Stimulated activated CD8-positive, alpha-beta memory T cell treated with anti-CD3 and anti-CD28 coated beads, Interleukin-7, amount 100 ng/mL, for 1 hour (primary cell): Measurements from ENCODE around the gene ZNF300.
"Not testable (repeated sequence)": the region's sequence is repeated elsewhere in the genome, so short reads cannot be mapped to it uniquely, and the experiment has no call there.

Experiments used
- DNase-seq, 2 donors: peaks; one replicate each; pipeline ENCODE4 v3.0.0-alpha.2; 2020; ENCODE audit warnings: low read depth in 2 of 2

The ZNF300 gene

DNA sequence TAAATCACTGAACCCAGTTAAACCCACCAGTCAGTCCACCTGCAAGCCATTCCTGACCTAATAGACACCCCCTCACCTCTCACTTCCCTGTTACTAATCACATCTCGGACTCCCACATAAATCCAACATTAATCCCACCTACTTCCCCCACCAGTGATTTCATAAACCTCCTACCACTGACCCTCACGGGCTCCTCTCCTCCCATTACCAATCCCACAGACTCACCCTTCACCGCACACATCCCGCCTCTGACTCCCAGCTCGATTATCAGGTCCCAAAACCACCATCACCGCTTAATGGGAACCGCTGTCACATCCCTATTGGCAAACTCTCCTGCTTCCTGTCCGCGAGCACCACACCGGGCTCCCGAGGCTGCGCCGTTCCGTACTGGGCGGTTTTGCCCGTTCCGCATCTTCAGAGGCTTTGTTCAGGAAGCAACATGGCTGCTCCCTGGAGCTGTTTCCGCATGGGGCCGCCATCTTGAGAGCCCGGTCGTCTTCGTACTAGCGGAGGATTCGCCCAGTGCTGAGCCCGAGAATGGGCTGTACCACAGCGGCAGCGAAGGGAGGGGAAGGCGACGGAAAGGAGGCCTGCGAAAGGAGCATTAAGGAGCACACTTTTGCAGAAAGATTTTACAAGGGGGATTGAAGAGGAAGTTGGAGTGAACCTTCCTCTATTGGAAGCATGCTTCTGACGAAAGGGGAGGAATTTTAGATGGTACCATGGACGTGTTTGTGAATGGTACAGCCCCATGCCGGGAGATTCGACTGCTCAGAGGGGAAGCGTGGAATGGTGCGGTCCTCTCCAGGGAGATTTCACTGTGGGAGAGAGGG, at the start of gene ZNF300:
TSS of gene ZNF300 (minus strand) at position 502 of the 833 bp plus-strand sequence. CDS start 1,825 bp downstream, outside the sequence.
- DNase-seq, result peak; percentile 16

- DNase-seq, result no peak
Observed at GRCh38 chr5:150948539-150948938, 43.8 kb upstream of the ZNF300 start.

- no peak for DNase-seq
Observed at GRCh38 chr5:150946351-150946905, 41.6 kb upstream of the ZNF300 start.

- DNase-seq, result no peak
Observed at GRCh38 chr5:150945947-150946346, 41.2 kb upstream of the ZNF300 start.

DNA sequence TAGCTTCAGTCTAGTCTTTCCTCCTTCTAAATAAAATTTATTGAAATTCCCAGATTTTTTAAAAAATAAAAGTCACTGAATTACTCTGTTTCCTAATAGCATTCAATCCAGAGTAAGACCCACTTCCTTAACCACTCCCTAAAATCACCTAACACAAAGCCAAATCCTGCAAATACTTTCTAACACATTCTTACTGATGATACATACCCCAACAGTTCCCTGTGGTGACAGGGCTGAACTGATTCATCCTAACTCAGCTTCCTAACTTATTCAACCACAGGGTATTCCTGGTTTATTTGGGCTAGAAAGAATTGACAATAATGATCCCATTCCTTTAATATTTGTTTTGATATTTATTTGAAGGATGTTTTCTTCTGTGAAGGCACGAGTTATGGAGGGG, 40.7 kb upstream of the ZNF300 start:
- DNase-seq, result no peak

DNA sequence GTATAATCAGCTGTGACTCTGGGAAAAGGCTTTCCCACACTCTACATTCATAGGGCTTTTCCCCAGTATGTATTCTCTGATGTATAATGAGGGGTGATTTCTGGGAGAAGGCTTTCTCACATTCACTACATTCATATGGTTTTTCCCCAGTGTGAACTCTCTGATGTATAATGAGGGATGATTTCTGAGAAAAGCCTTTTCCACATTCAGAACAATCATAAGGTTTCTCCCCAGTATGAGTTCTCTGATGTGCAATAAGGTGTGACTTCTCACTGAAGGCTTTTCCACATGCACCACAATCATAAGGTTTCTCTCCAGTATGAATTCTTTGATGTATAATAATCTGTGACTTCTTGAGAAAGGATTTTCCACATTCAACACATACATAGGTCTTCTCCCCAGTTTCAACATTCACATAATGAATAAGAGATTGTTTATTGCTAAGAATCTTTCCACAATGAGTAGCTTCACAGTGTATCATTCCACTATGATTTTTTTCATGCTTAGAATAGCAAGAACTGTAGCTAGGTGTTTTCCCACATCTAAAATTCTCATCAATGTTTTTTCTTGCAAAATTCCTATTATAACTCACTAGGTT, 26.7 kb upstream of the ZNF300 start:
- DNase-seq, result no peak

GRCh38 chr5:150918613-150919012, 13.8 kb upstream of the ZNF300 start:
- DNase-seq, result no peak

DNA sequence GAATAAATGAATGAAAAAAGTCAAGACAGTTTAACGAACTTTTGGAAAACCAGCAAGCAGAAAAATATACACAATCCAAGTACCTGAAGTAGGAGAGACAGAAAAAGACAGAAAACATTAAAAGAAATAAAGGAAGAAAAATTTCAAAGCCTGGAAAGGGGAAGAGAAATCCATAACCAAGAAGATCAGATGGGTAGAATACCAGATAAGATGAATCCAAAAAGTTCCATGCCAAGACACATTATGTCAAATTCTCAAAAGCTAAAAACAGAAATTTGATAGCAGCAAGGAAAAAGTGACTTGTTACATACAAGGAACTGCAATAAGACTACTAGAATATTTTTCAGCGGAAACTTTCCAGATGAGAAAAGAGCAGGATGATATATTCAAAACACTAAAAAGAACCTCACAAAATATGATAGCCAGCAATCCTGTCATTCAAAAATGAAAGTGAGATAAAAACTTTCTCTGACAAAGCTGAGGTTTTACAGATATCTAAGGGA, 7.6 kb upstream of the ZNF300 start:
- DNase-seq, result no peak

DNA sequence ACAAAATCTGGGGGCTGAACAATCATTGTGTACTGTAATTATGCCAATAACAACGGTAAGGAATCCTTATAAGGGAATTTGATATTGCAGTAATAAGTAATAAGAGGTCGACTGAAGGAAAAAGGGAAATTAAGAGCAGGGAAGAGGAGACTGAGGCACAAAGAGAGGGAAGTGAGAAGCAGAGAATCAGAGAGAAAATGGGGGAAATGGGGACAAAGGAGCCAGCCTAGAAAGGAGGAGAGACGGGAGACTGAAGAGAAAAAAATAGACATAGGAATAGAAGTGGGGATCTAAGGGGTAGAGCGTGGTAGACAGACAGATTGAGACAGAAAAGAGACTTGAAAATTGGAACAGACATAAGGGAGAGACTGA, 518 bp upstream of the ZNF300 start:
- no peak for DNase-seq

GRCh38 chr5:150901446-150901845, 3.3 kb downstream of the ZNF300 start:
- no peak for DNase-seq

GRCh38 chr5:150895431-150896428, 9.1 kb downstream of the ZNF300 start:
- DNase-seq, result no peak

DNA sequence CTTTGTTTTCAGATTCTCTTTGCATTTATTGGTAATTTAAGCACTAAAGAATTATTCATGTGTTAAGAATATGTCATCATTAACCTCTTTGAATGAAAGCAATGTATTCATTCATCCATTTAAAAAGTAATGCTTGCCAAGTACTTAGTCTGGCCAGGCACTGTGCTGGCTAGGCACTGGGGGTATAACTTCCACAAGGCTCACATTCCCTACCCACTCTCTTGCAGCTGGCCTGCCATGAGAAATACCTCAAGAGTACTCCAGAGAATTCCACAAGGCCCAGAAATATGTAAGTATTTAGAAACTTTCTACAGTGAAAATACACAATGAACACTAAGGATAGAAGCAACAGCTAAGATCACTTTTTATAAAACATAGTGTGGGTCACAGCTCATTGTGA, 25.4 kb downstream of the ZNF300 start:
- DNase-seq, result no peak

GRCh38 chr5:150862070-150862469, 42.7 kb downstream of the ZNF300 start:
- no peak for DNase-seq

DNA sequence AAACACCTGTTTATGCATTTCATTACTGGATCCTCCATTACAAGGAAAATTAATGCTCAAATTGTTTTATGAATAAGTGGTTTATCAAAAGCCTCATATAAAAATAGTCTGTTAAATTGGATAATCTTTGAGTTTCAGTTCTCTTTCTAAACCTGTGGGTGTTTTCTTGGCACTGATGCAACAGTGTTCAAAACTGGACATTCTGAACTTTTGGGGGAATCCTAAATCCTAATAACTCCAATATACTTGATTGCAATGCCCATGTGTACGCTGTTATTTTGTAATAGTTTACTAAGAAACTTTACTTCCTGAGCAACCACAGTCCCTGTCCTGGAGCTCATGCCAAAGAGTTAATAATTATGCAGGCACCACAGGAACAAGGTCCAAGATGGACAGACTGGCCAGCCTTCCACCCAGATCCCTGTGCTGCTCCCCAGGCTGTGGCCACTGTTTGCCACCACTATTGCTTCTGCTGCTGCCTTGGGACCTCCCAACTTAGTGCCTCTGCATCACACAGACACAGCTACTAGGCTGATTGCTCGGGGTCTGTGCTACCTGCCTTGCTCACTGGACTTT, 44.4 kb downstream of the ZNF300 start:
- DNase-seq, result no peak

DNA sequence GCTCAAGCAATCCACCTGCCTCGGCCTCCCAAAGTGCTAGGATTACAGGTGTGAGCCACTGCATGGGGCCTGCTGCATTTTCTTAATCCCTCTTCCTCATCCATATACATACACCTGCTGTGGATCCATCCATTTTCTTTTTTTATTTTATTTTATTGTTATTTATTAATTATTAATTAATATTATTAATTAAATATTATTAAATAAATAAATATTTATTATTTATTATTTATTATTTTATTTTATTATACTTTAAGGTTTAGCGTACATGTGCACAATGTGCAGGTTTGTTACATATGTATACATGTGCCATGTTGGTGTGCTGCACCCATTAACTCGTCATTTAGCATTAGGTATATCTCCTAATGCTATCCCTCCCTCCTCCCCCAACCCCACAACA, 48.1 kb downstream of the ZNF300 start:
- DNase-seq, result not testable (repeated sequence)

- DNase-seq, result no peak
Observed at GRCh38 chr5:150853561-150853960, 51.2 kb downstream of the ZNF300 start.

DNA sequence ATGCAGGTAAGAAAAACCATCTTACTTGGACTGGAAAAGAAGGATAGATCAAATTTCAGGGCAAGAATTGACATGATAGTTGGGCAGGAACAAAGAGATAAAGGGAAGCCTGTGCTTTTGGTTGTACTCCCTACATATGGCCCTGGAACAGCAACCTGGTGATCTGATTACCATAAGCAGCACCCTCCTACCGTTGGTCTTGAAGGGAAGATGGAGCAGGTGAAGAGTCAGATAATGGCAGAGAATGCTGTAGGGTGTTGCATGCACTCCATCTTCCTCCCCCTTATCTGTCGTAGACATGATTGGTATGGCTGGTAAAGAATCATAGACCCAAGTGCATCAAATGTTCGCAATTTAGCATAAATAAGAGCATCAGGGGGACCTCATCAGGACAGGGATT, 53.7 kb downstream of the ZNF300 start:
- DNase-seq, result no peak

- no peak for DNase-seq
Observed at GRCh38 chr5:150848271-150848670, 56.5 kb downstream of the ZNF300 start.

- no peak for DNase-seq
Observed at GRCh38 chr5:150847334-150847695, 57.5 kb downstream of the ZNF300 start.

- DNase-seq, result no peak
Observed at GRCh38 chr5:150846654-150847333, 58.0 kb downstream of the ZNF300 start.

DNA sequence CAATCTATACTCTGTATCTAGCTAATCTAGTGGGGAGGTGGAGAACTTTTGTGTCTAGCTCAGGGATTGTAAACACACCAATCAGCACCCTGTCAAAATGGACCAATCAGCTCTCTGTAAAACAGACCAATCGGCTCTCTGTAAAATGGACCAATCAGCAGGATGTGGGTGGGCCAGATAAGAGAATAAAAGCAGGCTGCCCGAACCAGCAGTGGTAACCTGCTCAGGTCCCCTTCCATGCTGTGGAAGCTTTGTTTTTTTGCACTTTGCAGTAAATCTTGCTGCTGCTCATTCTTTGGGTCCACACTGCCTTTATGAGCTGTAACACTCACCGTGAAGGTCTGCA, 58.5 kb downstream of the ZNF300 start, which contains the start of gene IRGM:
TSS of gene IRGM (plus strand) at position 214 of the 346 bp plus-strand sequence. CDS start 1,603 bp downstream, outside the sequence.
- not testable (repeated sequence) for DNase-seq
